CD4-positive, alpha-beta T cell (primary cell): ENCODE results near the gene KCNIP4. TPM values are rescaled to one million over a fixed set of nuclear protein-coding genes. Genes with fewer than 3 reads are reported as not detected.

Experiments
- ATAC-seq: fragments of 200-7000 bp; cut with Tn5 transposase; one replicate; pipeline ENCODE4 v1.10.0; 2022; ENCODE audit warnings: mild to moderate bottlenecking; ENCODE audit not compliant: poor library complexity
- CTCF ChIA-PET: fragments of 350-600 bp; sonication (Branson Sonifier 250); formaldehyde crosslinking; loops from one replicate; lab custom pipeline; 2021; ENCODE audit warnings: antibody characterized with exemption, inconsistent platforms; lab: Charles Lee
- POLR2A ChIA-PET: fragments of 350-600 bp; sonication (Branson Sonifier 250); formaldehyde crosslinking; loops from one replicate; lab custom pipeline; 2021; ENCODE audit warnings: antibody characterized with exemption, inconsistent platforms; lab: Charles Lee
- DNase-seq, 14 experiments: peaks; one replicate each; pipeline ENCODE4 v3.0.0-alpha.2; 2013 to 2020; ENCODE audit warnings: mixed read lengths in 2 of 14
- H3K27ac ChIP-seq, 2 donors: one replicate each; pipeline versions ENCODE4 v1.5.1 to v1.7.0; 2013; ENCODE audit warnings: low read length in 2 of 2, low read depth in 1 of 2, mild to moderate bottlenecking in 1 of 2
- H3K27me3 ChIP-seq, 2 experiments: 1 replicate in 1 of 2; 2 replicates in 1 of 2; pipeline versions ENCODE4 v1.6.1 to v1.7.0; 2013; ENCODE audit warnings: low read length in 2 of 2, control low read depth in 1 of 2, mild to moderate bottlenecking in 1 of 2, moderate library complexity in 1 of 2; ENCODE audit not compliant: insufficient read depth in 2 of 2, control insufficient read depth in 1 of 2
- H3K36me3 ChIP-seq: one replicate; pipeline ENCODE4 v1.6.1; 2013; ENCODE audit warnings: low read length, control low read depth; ENCODE audit not compliant: insufficient read depth
- H3K4me1 ChIP-seq: one replicate; pipeline ENCODE4 v1.6.1; 2013; ENCODE audit warnings: low read length, control low read depth; ENCODE audit not compliant: insufficient read depth
- H3K4me3 ChIP-seq: one replicate; pipeline ENCODE4 v1.5.1; 2013; ENCODE audit warnings: mild to moderate bottlenecking, low read length, moderate library complexity
- H3K9me3 ChIP-seq, 2 experiments: 1 replicate in 1 of 2; 2 replicates in 1 of 2; pipeline versions ENCODE4 v1.6.1 to v1.7.0; 2013; ENCODE audit warnings: low read length in 2 of 2, mild to moderate bottlenecking in 2 of 2, control low read depth in 1 of 2, moderate library complexity in 1 of 2; ENCODE audit not compliant: control insufficient read depth in 1 of 2, insufficient read depth in 1 of 2
- H3K27ac Mint-ChIP-seq: one replicate; pipeline ENCODE4 v1.8.0; 2020; ENCODE audit warnings: mixed read lengths
- H3K27me3 Mint-ChIP-seq: one replicate; pipeline ENCODE4 v1.8.0; 2021; ENCODE audit warnings: mixed read lengths
- H3K36me3 Mint-ChIP-seq: one replicate; pipeline ENCODE4 v1.8.0; 2021; ENCODE audit warnings: low read depth, mixed read lengths
- H3K4me1 Mint-ChIP-seq: one replicate; pipeline ENCODE4 v1.8.0; 2021; ENCODE audit warnings: low read depth, mixed read lengths
- H3K4me3 Mint-ChIP-seq: one replicate; pipeline ENCODE4 v1.8.0; 2020; ENCODE audit warnings: mild to moderate bottlenecking, mixed read lengths
- H3K9me3 Mint-ChIP-seq: one replicate; pipeline ENCODE4 v1.8.0; 2020; ENCODE audit warnings: mixed read lengths
- CTCF ChIP-seq: fragments of 200-600 bp; IDR thresholded peaks from one replicate; pipeline ENCODE4 v1.8.0; 2022; ENCODE audit warnings: antibody characterized with exemption, mild to moderate bottlenecking
- intact Hi-C, 2 experiments: fragments of 100-400 bp; cut with DNase I in 1 of 2; cut with micrococcal nuclease in 1 of 2; formaldehyde crosslinking; loops; one replicate each; pipeline versions ENCODE4 v1.15.1 to v1.9.0; 2023 to 2025; cut with DNase I, micrococcal nuclease
- total RNA-seq, 174 experiments: library from RNA in 2 of 174; stranded (reverse) in 2 of 174; gene quantifications; one replicate each; pipeline ENCODE4 v1.2.3 and lab custom pipeline; 2021 to 2026

KCNIP4 gene
- total RNA-seq, 2 experiments from 2014 or later: not detected

DNA sequence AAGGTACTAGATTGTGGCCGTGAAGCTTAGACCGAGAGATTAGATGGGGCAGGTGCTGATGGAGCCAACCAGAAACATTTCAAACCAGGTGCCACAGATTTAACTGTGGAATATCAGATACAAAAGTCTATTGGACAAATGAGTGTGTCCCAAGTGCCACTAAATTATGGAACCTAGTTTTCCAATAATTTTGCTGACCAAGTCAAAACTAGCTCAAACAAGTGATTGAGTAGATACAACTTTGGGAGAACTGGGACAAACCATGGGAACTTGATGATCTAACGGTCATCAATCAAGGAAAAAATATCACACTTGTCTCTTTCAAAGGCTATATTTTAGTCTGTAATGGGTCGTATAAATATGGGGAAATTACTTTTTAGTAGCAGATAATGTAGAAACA is 562.9 kb downstream of the KCNIP4 start:
- H3K9me3 ChIP-seq: peaks cover 0 to 5% of the 10 kb centered on the region in 2 experiments
- no peak overlapping the region for H3K4me3 ChIP-seq
- intact Hi-C loops: no loop called here
- H3K27me3 Mint-ChIP-seq: no peaks in the 10 kb centered on the region
- no peaks in the 10 kb centered on the region for H3K27me3 ChIP-seq
- no peaks in the 10 kb centered on the region for H3K36me3 ChIP-seq
- DNase-seq (no peak), ATAC-seq (no peak)
- H3K27ac ChIP-seq: no peak overlapping the region
- CTCF ChIA-PET: no interaction called here
- H3K27ac Mint-ChIP-seq: no peak overlapping the region
- no peaks in the 10 kb centered on the region for H3K4me1 Mint-ChIP-seq
- TF ChIP-seq CTCF: no peak
- H3K4me1 ChIP-seq: no peaks in the 10 kb centered on the region
- H3K36me3 Mint-ChIP-seq: no peaks in the 10 kb centered on the region
- POLR2A ChIA-PET: no interaction called here
- H3K4me3 Mint-ChIP-seq: no peak overlapping the region
- no peaks in the 10 kb centered on the region for H3K9me3 Mint-ChIP-seq

DNA sequence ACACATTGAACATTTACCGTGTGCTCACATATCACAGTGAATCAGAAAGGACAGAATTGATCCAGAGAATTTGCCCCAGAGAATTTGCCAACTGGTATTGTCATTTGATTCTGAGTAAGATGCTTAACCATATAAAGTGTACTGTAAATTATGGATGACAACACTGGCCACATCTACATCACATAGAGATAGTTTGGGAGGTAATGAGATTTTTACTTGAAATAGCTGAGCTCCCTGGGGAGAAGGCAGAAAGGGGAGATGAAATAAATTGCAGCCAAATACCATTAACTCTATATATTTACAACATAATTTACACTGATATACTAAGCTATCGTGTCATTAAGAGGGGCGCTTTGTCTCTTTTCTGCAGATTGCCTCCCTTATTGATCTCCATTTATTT is 564.0 kb downstream of the KCNIP4 start:
- H3K36me3 Mint-ChIP-seq: no peaks in the 10 kb centered on the region
- no peaks in the 10 kb centered on the region for H3K9me3 Mint-ChIP-seq
- H3K36me3 ChIP-seq: no peaks in the 10 kb centered on the region
- no peaks in the 10 kb centered on the region for H3K27me3 Mint-ChIP-seq
- no peak overlapping the region for H3K4me3 ChIP-seq
- H3K27me3 ChIP-seq: no peaks in the 10 kb centered on the region
- H3K4me1 Mint-ChIP-seq: no peaks in the 10 kb centered on the region
- ChIA-PET POLR2A (no interaction called here), CTCF (no interaction called here)
- peaks cover 0 to 5% of the 10 kb centered on the region in 2 experiments for H3K9me3 ChIP-seq
- intact Hi-C loops: no loop called here
- no peaks in the 10 kb centered on the region for H3K4me1 ChIP-seq
- H3K27ac ChIP-seq: no peak overlapping the region
- H3K27ac Mint-ChIP-seq: no peak overlapping the region
- H3K4me3 Mint-ChIP-seq: no peak overlapping the region
- DNase-seq: no peak
- no peak for TF ChIP-seq CTCF
- no peak for ATAC-seq

- no peak overlapping the region for H3K27ac Mint-ChIP-seq
- H3K27me3 Mint-ChIP-seq: no peaks in the 10 kb centered on the region
- peaks cover 4% of the 10 kb centered on the region for H3K9me3 Mint-ChIP-seq
- H3K4me1 Mint-ChIP-seq: no peaks in the 10 kb centered on the region
- intact Hi-C loops: no loop called here
- Histone ChIP-seq H3K36me3 (no peaks in the 10 kb centered on the region), H3K4me1 (no peaks in the 10 kb centered on the region), H3K27me3 (no peaks in the 10 kb centered on the region), H3K27ac (no peak overlapping the region), H3K4me3 (no peak overlapping the region), H3K9me3 (peaks cover 0 to 5% of the 10 kb centered on the region in 2 experiments)
- DNase-seq (no peak), ATAC-seq (no peak)
- TF ChIP-seq CTCF: no peak
- ChIA-PET POLR2A (no interaction called here), CTCF (no interaction called here)
- H3K4me3 Mint-ChIP-seq: no peak overlapping the region
- H3K36me3 Mint-ChIP-seq: no peaks in the 10 kb centered on the region
Measured at GRCh38 chr4:21380861-21381260, 567.7 kb downstream of the KCNIP4 start.
